Endothelial cell (in vitro differentiated cells): ENCODE data around the gene ACSL6. TPM values are rescaled to one million over a fixed set of nuclear protein-coding genes. Genes with fewer than 3 reads are reported as not detected.
"Not testable (repeated sequence)": the region's sequence is repeated elsewhere in the genome, so short reads cannot be mapped to it uniquely, and the experiment has no call there.

Experiments used
- DNase-seq: peaks from one replicate; pipeline ENCODE4 v3.0.0; 2021; ENCODE audit warnings: low spot score
- H3K27ac Mint-ChIP-seq: one replicate; pipeline ENCODE4 v1.8.0; 2021; ENCODE audit warnings: mixed read lengths, inconsistent platforms; ENCODE audit not compliant: unreplicated experiment
- H3K27me3 Mint-ChIP-seq: one replicate; pipeline ENCODE4 v1.8.0; 2021; ENCODE audit warnings: mild to moderate bottlenecking, moderate library complexity, mixed read lengths, inconsistent platforms; ENCODE audit not compliant: unreplicated experiment
- H3K36me3 Mint-ChIP-seq: one replicate; pipeline ENCODE4 v1.8.0; 2021; ENCODE audit warnings: mild to moderate bottlenecking, low read depth, mixed read lengths, inconsistent platforms; ENCODE audit not compliant: unreplicated experiment
- H3K4me1 Mint-ChIP-seq: one replicate; pipeline ENCODE4 v1.8.0; 2021; ENCODE audit warnings: mild to moderate bottlenecking, mixed read lengths, inconsistent platforms; ENCODE audit not compliant: unreplicated experiment
- H3K4me3 Mint-ChIP-seq: one replicate; pipeline ENCODE4 v1.8.0; 2021; ENCODE audit warnings: mild to moderate bottlenecking, mixed read lengths, inconsistent platforms; ENCODE audit not compliant: unreplicated experiment
- H3K9me3 Mint-ChIP-seq: one replicate; pipeline ENCODE4 v1.8.0; 2021; ENCODE audit warnings: mixed read lengths, inconsistent platforms; ENCODE audit not compliant: unreplicated experiment
- CTCF ChIP-seq: fragments of 200-600 bp; sonication (generic); IDR thresholded peaks from one replicate; pipeline ENCODE4 v1.5.0; 2021; ENCODE audit warnings: antibody characterized with exemption; ENCODE audit not compliant: unreplicated experiment
- total RNA-seq: library from RNA; stranded (reverse); fragmentation: NEBNext Ultra II Directional; extraction: Animal tissue kit (Norgen Biotek cat#: 25700); gene quantifications from one replicate; pipeline ENCODE4 v1.2.1, GENCODE V29; 2021; ENCODE audit not compliant: unreplicated experiment

The ACSL6 gene
- total RNA-seq, 1 donor from 2014 or later = 0.80 TPM

GRCh38 chr5:131926168-131926567, 85.3 kb downstream of the ACSL6 start:
- no peaks in the 10 kb centered on the region for H3K27me3 Mint-ChIP-seq
- H3K27ac Mint-ChIP-seq = no peak overlapping the region
- no peaks in the 10 kb centered on the region for H3K4me1 Mint-ChIP-seq
- peaks cover 10% of the 10 kb centered on the region for H3K9me3 Mint-ChIP-seq
- no peaks in the 10 kb centered on the region for H3K36me3 Mint-ChIP-seq
- no peak for TF ChIP-seq CTCF
- no peak overlapping the region for H3K4me3 Mint-ChIP-seq
- DNase-seq = no peak

- no peak for TF ChIP-seq CTCF
- no peak overlapping the region for H3K27ac Mint-ChIP-seq
- no peak for DNase-seq
- H3K36me3 Mint-ChIP-seq = no peaks in the 10 kb centered on the region
- no peaks in the 10 kb centered on the region for H3K4me1 Mint-ChIP-seq
- H3K4me3 Mint-ChIP-seq = no peak overlapping the region
- H3K27me3 Mint-ChIP-seq = no peaks in the 10 kb centered on the region
- no peaks in the 10 kb centered on the region for H3K9me3 Mint-ChIP-seq
Observed at GRCh38 chr5:131916481-131916880, 95.0 kb downstream of the ACSL6 start.

- no peaks in the 10 kb centered on the region for H3K9me3 Mint-ChIP-seq
- H3K27ac Mint-ChIP-seq = no peak overlapping the region
Observed at GRCh38 chr5:131914472-131914871, 97.0 kb downstream of the ACSL6 start.

GRCh38 chr5:131913603-131914002, 97.9 kb downstream of the ACSL6 start:
- H3K4me3 Mint-ChIP-seq = no peak overlapping the region
- no peaks in the 10 kb centered on the region for H3K27me3 Mint-ChIP-seq
- H3K27ac Mint-ChIP-seq = no peak overlapping the region
- H3K36me3 Mint-ChIP-seq = no peaks in the 10 kb centered on the region
- no peak for TF ChIP-seq CTCF
- H3K9me3 Mint-ChIP-seq = no peaks in the 10 kb centered on the region
- no peaks in the 10 kb centered on the region for H3K4me1 Mint-ChIP-seq
- no peak for DNase-seq

More at GRCh38 chr5:131914472-131914871, 97.0 kb downstream of the ACSL6 start:
- DNase-seq = no peak
- no peaks in the 10 kb centered on the region for H3K27me3 Mint-ChIP-seq
- no peak for TF ChIP-seq CTCF
- H3K4me1 Mint-ChIP-seq = no peaks in the 10 kb centered on the region
- H3K36me3 Mint-ChIP-seq = no peaks in the 10 kb centered on the region
- H3K4me3 Mint-ChIP-seq = no peak overlapping the region

GRCh38 chr5:131906668-131907067, 104.8 kb downstream of the ACSL6 start:
- Mint-ChIP-seq H3K27me3 (peaks cover 3% of the 10 kb centered on the region), H3K4me3 (no peak overlapping the region), H3K27ac (no peak overlapping the region), H3K4me1 (no peaks in the 10 kb centered on the region), H3K9me3 (peaks cover 6% of the 10 kb centered on the region), H3K36me3 (no peaks in the 10 kb centered on the region)
- TF ChIP-seq CTCF = no peak
- no peak for DNase-seq

- H3K9me3 Mint-ChIP-seq, H3K36me3 Mint-ChIP-seq, H3K4me1 Mint-ChIP-seq, H3K27ac Mint-ChIP-seq, H3K4me3 Mint-ChIP-seq, DNase-seq, H3K27me3 Mint-ChIP-seq: not testable (repeated sequence)
Observed at GRCh38 chr5:131902266-131902665, 109.2 kb downstream of the ACSL6 start.
